HG02938 (cell line): ENCODE results near the gene PI16.
"Not testable (repeated sequence)": the region's sequence is repeated elsewhere in the genome, so short reads cannot be mapped to it uniquely, and the experiment has no call there.

ENCODE experiments used
- ATAC-seq: cut with Tn5 transposase; IDR thresholded peaks from one replicate; pipeline ENCODE4 v1.9.1; 2021; ENCODE audit warnings: mild to moderate bottlenecking, moderate library complexity; ENCODE audit not compliant: unreplicated experiment

PI16 gene

GRCh38 chr6:36928547-36928918, 26.0 kb upstream of the PI16 start:
- ATAC-seq: no peak

- no peak for ATAC-seq
These were observed 25.4 kb upstream of the PI16 start for GRCh38 chr6:36929152-36929551.

- no peak for ATAC-seq
These were observed 24.9 kb upstream of the PI16 start for GRCh38 chr6:36929607-36930006.

GRCh38 chr6:36930483-36930882, 24.1 kb upstream of the PI16 start:
- no peak for ATAC-seq

GRCh38 chr6:36933102-36933501, 21.4 kb upstream of the PI16 start:
- ATAC-seq: no peak

GRCh38 chr6:36933519-36933918, 21.0 kb upstream of the PI16 start:
- no peak for ATAC-seq

GRCh38 chr6:36934901-36935300, 19.6 kb upstream of the PI16 start:
- no peak for ATAC-seq

- ATAC-seq: no peak
These were observed 17.7 kb upstream of the PI16 start for GRCh38 chr6:36936824-36937223.

- no peak for ATAC-seq
These were observed 16.6 kb upstream of the PI16 start for GRCh38 chr6:36937896-36938295.

GRCh38 chr6:36938536-36938935, 16.0 kb upstream of the PI16 start:
- ATAC-seq: no peak

GRCh38 chr6:36939005-36939404, 15.5 kb upstream of the PI16 start:
- ATAC-seq: not testable (repeated sequence)

GRCh38 chr6:36940027-36940426, 14.5 kb upstream of the PI16 start:
- no peak for ATAC-seq

GRCh38 chr6:36941561-36941960, 13.0 kb upstream of the PI16 start:
- ATAC-seq: not testable (repeated sequence)

GRCh38 chr6:36942329-36942728, 12.2 kb upstream of the PI16 start:
- ATAC-seq: not testable (repeated sequence)

GRCh38 chr6:36944650-36945049, 9.9 kb upstream of the PI16 start:
- no peak for ATAC-seq

- ATAC-seq: no peak
These were observed 9.2 kb upstream of the PI16 start for GRCh38 chr6:36945301-36945700.

- ATAC-seq: no peak
These were observed 8.0 kb upstream of the PI16 start for GRCh38 chr6:36946526-36946925.

GRCh38 chr6:36947570-36948351, 6.8 kb upstream of the PI16 start:
- no peak for ATAC-seq

GRCh38 chr6:36949076-36949475, 5.5 kb upstream of the PI16 start:
- ATAC-seq: not testable (repeated sequence)

- ATAC-seq: no peak
These were observed 4.9 kb upstream of the PI16 start for GRCh38 chr6:36949636-36950035.

GRCh38 chr6:36953931-36954261, 642 bp upstream of the PI16 start:
- no peak for ATAC-seq

- no peak for ATAC-seq
These were observed 598 bp downstream of the PI16 start for GRCh38 chr6:36955136-36955535.
